IPS-20b (cell line): ENCODE results near the gene ORC5.

ENCODE experiments used
- H3K27ac ChIP-seq: one replicate; pipeline ENCODE4 v1.5.1; 2013; ENCODE audit warnings: low read length
- H3K27me3 ChIP-seq: 2 replicates; pipeline ENCODE4 v1.6.1; 2013; ENCODE audit warnings: mild to moderate bottlenecking, low read length, inconsistent platforms; ENCODE audit not compliant: insufficient read depth
- H3K36me3 ChIP-seq: 2 replicates; pipeline ENCODE4 v1.6.1; 2013; ENCODE audit warnings: low read depth, mild to moderate bottlenecking, inconsistent platforms, low read length, moderate library complexity; ENCODE audit not compliant: insufficient read depth
- H3K4me1 ChIP-seq: 2 replicates; pipeline ENCODE4 v1.6.1; 2013; ENCODE audit warnings: mild to moderate bottlenecking, control low read depth, inconsistent platforms, low read length, moderate library complexity; ENCODE audit not compliant: insufficient read depth
- H3K4me3 ChIP-seq: 2 replicates; pipeline ENCODE4 v1.5.1; 2013; ENCODE audit warnings: mild to moderate bottlenecking, low read length, inconsistent platforms
- H3K9ac ChIP-seq: 2 replicates; pipeline ENCODE4 v1.6.1; 2013; ENCODE audit warnings: low read depth, mild to moderate bottlenecking, inconsistent platforms, low read length, moderate library complexity
- H3K9me3 ChIP-seq: 2 replicates; pipeline ENCODE4 v1.6.1; 2013; ENCODE audit warnings: mild to moderate bottlenecking, low read depth, low read length, inconsistent platforms; ENCODE audit not compliant: insufficient read depth

The ORC5 gene

DNA sequence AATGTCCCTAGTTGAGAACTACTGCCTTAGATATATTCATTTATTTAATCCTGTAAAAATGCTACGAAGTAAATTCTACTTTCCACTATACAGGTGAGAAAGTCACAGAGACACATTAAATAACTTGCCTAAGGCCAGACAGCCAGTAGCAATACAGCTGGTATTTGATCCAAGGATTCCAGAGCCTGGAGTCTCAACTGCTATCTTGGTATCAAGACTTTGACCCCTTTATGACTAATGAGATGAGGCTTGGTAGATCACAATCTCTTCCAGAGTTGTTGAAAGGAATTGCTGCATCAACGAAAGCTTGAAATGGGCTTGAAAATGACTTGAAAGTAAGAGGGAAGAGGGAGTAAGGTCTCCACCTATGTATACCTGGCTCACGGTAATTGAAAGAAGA is 83.3 kb downstream of the ORC5 start:
- no peak overlapping the region for H3K27ac ChIP-seq
- H3K36me3 ChIP-seq, result peaks cover 24% of the 10 kb centered on the region
- no peaks in the 10 kb centered on the region for H3K9me3 ChIP-seq
- H3K4me1 ChIP-seq, result no peaks in the 10 kb centered on the region; the same call in 1 of the 2 replicates
- no peak overlapping the region for H3K9ac ChIP-seq
- H3K27me3 ChIP-seq, result no peaks in the 10 kb centered on the region
- H3K4me3 ChIP-seq, result no peak overlapping the region

DNA sequence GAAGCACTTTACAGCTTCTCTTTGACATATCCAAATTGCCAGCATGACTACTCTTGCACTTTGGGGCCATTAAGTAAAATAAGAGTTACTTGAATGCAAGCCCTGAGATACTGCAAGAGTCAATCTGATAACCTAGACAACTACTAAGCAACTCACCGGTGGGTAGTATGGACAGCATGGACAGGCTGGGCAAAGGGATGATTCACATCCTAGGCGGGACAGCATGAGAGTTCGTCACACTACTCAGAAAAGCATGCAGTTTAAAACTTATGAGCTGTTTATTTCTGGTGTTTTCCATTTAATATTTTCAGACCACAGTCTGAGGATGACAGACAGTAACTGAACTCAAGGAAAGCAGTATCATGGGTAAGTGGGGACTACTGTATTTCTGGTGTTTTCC is 84.0 kb downstream of the ORC5 start:
- Histone ChIP-seq H3K27ac (no peak overlapping the region), H3K4me3 (no peak overlapping the region), H3K36me3 (peaks cover 22% of the 10 kb centered on the region), H3K4me1 (no peaks in the 10 kb centered on the region; the same call in 1 of the 2 replicates), H3K9ac (no peak overlapping the region), H3K27me3 (no peaks in the 10 kb centered on the region), H3K9me3 (no peaks in the 10 kb centered on the region)

DNA sequence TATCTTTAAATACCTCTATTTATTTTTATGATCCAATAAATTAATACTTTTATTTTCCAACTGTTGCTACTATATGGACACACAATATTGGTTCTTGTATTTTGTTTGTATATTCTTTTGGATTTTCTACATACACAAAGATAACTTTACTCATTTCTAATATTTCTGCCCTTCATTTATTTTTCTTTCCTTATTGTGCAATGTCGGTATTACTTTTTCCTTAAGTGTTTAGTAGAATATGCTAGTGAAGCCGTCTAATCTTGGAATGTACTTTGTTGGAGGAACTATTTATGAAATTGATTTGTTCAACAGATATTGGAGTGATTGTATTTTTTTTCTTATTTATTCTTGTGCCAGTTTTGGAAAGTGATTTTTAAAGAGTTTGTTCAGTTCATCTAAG is 94.0 kb downstream of the ORC5 start:
- H3K27ac ChIP-seq, result no peak overlapping the region
- no peaks in the 10 kb centered on the region for H3K9me3 ChIP-seq
- H3K4me3 ChIP-seq, result no peak overlapping the region
- no peaks in the 10 kb centered on the region for H3K36me3 ChIP-seq
- H3K9ac ChIP-seq, result no peak overlapping the region
- no peaks in the 10 kb centered on the region for H3K27me3 ChIP-seq
- H3K4me1 ChIP-seq, result no peaks in the 10 kb centered on the region

DNA sequence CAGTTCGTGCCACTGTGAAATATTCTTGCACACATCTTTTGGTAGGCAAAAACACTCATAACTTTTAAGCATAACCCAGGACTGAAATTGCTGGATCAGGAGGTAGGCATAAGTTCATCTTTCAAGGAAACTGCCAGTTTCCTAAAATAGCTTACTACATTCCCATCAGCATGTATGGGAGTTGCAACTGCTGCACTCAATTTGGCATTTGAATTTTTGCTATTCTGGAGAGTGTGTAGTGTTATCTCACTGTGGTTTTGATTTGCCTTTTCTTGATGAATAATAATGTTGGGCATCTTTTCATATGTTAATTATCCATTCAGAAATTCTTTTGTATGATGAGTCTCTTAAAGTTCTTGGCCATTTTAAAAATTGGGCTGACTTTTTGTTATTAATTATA is 95.2 kb downstream of the ORC5 start:
- Histone ChIP-seq H3K9me3 (no peaks in the 10 kb centered on the region), H3K27me3 (no peaks in the 10 kb centered on the region), H3K9ac (no peak overlapping the region), H3K27ac (no peak overlapping the region), H3K4me1 (no peaks in the 10 kb centered on the region), H3K4me3 (no peak overlapping the region), H3K36me3 (no peaks in the 10 kb centered on the region)

DNA sequence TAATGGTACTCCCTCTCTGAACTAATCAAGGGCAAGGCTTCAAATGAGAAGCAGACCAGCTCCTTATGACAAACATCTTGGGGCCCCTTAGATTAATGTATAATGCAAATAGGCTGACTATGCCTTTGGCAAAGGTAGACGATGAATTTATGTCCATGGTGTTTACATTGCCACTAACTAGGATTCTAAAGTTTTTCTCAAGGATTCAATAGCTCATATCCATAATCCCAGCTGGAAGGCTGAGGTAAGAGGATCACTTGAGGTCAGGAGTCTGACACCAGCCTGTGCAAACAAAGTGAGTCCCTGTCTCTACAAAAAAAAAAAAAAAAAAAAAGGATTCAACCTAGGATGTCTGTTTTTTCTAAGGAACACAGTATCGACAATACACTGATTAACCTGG is 96.5 kb downstream of the ORC5 start:
- Histone ChIP-seq H3K27me3 (no peaks in the 10 kb centered on the region), H3K9ac (no peak overlapping the region), H3K9me3 (no peaks in the 10 kb centered on the region), H3K4me1 (no peaks in the 10 kb centered on the region), H3K27ac (no peak overlapping the region), H3K36me3 (no peaks in the 10 kb centered on the region), H3K4me3 (no peak overlapping the region)

DNA sequence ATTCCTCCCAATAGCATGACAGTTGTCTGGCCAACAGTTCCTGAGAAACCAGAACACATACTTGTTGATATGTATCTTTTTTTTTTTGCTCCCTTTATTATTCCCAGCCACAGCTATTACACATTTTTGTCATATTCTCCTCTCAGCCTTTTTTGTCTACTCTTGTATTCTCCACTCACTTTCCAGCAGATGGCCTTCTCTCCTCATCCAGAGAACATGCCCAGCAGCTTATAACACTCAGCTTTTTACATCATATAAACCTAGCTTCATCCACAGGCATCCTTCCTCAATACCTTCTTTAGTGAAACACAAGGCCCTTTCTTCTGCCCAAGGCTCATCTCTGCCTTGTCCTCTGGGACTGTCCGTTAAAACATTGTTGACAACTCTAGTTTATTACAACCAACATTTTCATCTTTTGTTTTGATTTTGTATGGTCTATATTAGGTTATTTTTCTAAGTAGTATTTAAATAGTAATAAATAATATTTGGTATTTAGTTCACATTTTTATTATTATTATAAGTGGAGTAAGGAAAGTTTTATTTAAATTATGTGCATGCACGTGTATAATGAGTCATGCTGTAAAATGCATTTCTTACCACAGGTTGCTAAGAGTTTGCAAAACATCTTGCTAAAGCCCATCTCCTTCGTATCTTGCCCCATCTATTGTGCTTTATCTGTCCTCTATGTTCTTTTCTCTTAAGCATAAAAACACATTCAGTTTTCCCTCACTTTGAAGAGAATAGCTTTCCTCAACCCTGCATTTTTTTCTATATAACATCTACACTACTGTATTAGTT is 101.5 kb downstream of the ORC5 start:
- Histone ChIP-seq H3K9ac (no peak overlapping the region), H3K27me3 (no peaks in the 10 kb centered on the region), H3K4me1 (no peaks in the 10 kb centered on the region), H3K27ac (no peak overlapping the region), H3K36me3 (no peaks in the 10 kb centered on the region), H3K9me3 (no peaks in the 10 kb centered on the region), H3K4me3 (no peak overlapping the region)

DNA sequence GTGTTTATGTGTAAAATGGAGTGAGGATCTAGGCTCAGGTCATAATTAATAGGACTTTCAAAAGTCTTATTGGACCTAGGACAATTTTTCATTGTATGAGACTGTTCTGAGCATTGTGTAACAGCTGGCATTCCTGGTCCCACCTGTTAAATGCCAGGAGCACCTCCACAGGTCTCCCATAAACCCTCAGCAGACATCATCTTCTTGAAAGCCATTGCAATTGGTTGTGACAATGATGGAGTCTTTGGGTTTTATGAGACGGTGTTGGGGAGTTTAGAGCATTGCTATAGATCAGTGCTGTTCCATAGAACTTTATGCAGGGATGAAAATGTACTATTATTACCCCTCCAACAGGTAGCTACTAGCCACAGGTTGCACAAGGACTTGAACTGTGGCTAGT is 108.9 kb downstream of the ORC5 start:
- H3K9me3 ChIP-seq, result no peaks in the 10 kb centered on the region
- H3K36me3 ChIP-seq, result no peaks in the 10 kb centered on the region
- no peak overlapping the region for H3K4me3 ChIP-seq
- H3K9ac ChIP-seq, result no peak overlapping the region
- no peaks in the 10 kb centered on the region for H3K27me3 ChIP-seq
- peaks cover 7% of the 10 kb centered on the region; the same call in 1 of the 2 replicates for H3K4me1 ChIP-seq
- no peak overlapping the region for H3K27ac ChIP-seq

DNA sequence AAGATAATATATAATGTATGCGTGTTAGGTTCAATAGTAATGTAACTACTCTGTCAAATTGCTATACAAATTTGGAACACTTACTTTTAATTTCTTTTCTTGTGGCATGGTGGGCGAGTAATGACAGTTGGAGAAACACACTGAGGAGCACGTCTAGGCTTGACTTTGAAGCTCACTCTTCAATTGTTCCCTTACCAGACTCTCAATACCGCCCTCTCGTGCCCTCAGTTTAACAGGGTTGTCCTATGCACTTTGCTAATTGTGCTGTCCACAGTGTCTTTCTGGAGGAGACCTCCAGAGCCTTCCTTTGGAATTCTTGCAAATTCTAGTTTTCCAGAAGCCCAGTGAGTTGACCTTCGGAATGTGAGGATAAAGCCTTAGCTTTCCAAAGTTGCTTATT is 111.1 kb downstream of the ORC5 start:
- Histone ChIP-seq H3K4me1 (peaks cover 7% of the 10 kb centered on the region; the same call in 1 of the 2 replicates), H3K27me3 (no peaks in the 10 kb centered on the region), H3K36me3 (no peaks in the 10 kb centered on the region), H3K9ac (no peak overlapping the region), H3K9me3 (no peaks in the 10 kb centered on the region), H3K27ac (no peak overlapping the region), H3K4me3 (no peak overlapping the region)

DNA sequence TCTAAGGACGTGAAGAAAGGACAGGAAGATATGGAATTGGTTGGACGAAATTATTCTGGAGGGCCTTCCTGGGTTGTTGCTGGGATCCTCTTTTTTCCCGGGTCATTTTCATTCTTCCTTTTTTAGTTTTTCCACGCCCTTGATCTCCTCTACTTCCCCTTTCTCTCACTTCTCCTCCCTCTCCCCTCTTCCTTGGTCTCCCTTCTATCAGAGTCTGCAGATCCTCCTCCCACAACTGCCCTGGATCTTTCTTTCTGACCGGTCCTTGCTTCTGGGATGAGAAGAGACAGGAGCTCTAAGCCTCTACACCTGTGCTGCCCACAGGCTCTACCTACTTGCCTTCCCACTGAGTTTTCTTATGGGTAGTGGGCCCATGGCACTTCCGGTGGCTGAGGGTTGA is 114.7 kb downstream of the ORC5 start:
- H3K9me3 ChIP-seq, result no peaks in the 10 kb centered on the region

DNA sequence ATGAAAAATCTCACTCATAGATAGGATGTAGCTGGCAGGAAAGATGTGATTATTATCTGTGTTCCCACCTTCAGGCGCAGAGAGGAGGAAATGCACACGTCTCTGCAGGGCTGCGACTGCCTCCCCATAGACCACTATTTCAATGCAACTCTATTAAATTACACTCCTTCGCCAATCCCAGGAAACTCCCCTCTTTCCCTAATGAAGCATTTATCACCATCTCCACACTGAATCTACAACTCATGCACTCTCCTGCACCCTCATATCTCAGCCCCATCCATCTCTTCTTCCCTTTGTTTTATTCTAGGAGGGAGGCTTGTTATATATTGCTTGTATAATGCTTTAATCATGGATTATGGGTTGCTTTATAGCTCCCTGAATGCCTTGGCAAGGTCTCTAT is 116.6 kb downstream of the ORC5 start:
- no peaks in the 10 kb centered on the region for H3K9me3 ChIP-seq
- no peak overlapping the region for H3K4me3 ChIP-seq
- H3K4me1 ChIP-seq, result no peaks in the 10 kb centered on the region
- no peak overlapping the region for H3K9ac ChIP-seq
- no peaks in the 10 kb centered on the region for H3K36me3 ChIP-seq
- H3K27me3 ChIP-seq, result no peaks in the 10 kb centered on the region
- no peak overlapping the region for H3K27ac ChIP-seq

More for the DNA sequence above, 114.7 kb downstream of the ORC5 start:
- Histone ChIP-seq H3K4me1 (no peaks in the 10 kb centered on the region), H3K27ac (no peak overlapping the region), H3K36me3 (no peaks in the 10 kb centered on the region), H3K9ac (no peak overlapping the region), H3K4me3 (no peak overlapping the region), H3K27me3 (no peaks in the 10 kb centered on the region)

DNA sequence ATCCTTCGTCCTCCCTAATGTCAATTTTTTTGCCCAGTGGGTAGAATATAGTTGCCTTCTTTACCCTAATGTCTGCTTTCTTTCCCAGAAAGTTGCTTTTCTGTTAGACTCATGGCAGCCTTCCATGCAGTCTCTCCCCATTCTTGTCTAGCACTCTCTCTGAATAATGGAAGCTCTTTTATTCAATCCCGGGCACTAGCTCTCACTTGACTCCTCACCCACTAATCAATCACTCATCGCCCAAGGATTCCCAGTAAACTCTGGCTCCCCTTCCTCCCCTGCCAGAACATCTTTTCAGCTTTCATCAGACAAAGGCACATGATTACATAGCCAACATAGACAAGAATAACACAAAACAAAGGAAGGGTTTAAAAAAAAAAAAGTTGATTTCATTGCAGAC is 118.2 kb downstream of the ORC5 start:
- Histone ChIP-seq H3K36me3 (no peaks in the 10 kb centered on the region), H3K4me1 (no peaks in the 10 kb centered on the region), H3K4me3 (no peak overlapping the region), H3K9ac (no peak overlapping the region), H3K9me3 (no peaks in the 10 kb centered on the region), H3K27ac (no peak overlapping the region), H3K27me3 (no peaks in the 10 kb centered on the region)

DNA sequence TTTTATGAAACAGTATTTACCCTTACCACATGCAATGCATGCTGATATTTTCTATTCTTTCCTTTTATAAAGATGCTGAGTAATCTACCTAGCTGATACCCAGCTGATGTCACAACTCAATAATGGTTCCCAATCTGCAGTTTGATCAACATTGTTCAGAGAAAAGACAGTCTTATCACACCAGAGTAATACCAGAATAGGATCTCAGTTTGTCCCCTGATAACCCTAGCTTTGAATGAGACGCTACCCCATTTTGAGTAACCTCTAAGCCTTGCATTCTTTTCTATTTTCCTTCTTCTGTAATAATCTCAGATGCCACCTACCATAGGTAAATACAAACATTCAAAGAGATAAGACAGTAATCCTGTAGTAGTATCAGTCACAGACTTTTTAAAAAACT is 118.8 kb downstream of the ORC5 start:
- H3K4me1 ChIP-seq, result no peaks in the 10 kb centered on the region
- H3K36me3 ChIP-seq, result no peaks in the 10 kb centered on the region
- no peak overlapping the region for H3K9ac ChIP-seq
- H3K9me3 ChIP-seq, result no peaks in the 10 kb centered on the region
- no peak overlapping the region for H3K27ac ChIP-seq
- no peaks in the 10 kb centered on the region for H3K27me3 ChIP-seq
- H3K4me3 ChIP-seq, result no peak overlapping the region
